Panc1 (cell line): ENCODE measurements around the gene OR6V1. TPM values are rescaled to one million over a fixed set of nuclear protein-coding genes. Genes with fewer than 3 reads are reported as not detected.

Experiments
- ATAC-seq: fragments of 200-7000 bp; cut with Tn5 transposase; 2 replicates; pipeline ENCODE4 v1.9.1; 2020; ENCODE audit warnings: mild to moderate bottlenecking, moderate library complexity
- BruUV-seq: library from RNA; stranded (reverse); fragments of 400-500 nt; replicated peaks from 2 replicates; lab custom pipeline; 2021; lab: Mats Ljungman, UMichigan
- CTCF ChIA-PET: fragments of 300-600 bp; sonication (Branson Sonifier 250); formaldehyde crosslinking; loops from one replicate; lab custom pipeline; 2022; ENCODE audit warnings: antibody characterized with exemption; lab: Charles Lee
- POLR2A ChIA-PET: fragments of 300-600 bp; sonication (Branson Sonifier 250); formaldehyde crosslinking; loops from one replicate; lab custom pipeline; 2022; ENCODE audit warnings: antibody characterized with exemption; lab: Charles Lee
- DNase-seq: peaks from one replicate; pipeline ENCODE4 v3.0.0-alpha.2; 2010; ENCODE audit warnings: low read depth, low spot score
- H3K27ac ChIP-seq: 2 replicates; pipeline ENCODE4 v1.5.1; 2011; ENCODE audit warnings: mild to moderate bottlenecking, low read length, inconsistent platforms
- H3K27me3 ChIP-seq: fragments of 200-500 bp; sonication (Bioruptor generic); 2 replicates; pipeline ENCODE4 v1.6.0; 2014; ENCODE audit warnings: low read length, inconsistent platforms; ENCODE audit not compliant: control insufficient read depth, insufficient read depth
- H3K36me3 ChIP-seq: fragments of 200-500 bp; sonication (Bioruptor generic); 2 replicates; pipeline ENCODE4 v1.5.1; 2014; ENCODE audit warnings: inconsistent platforms, mild to moderate bottlenecking, low read length, moderate library complexity; ENCODE audit not compliant: control insufficient read depth, insufficient read depth
- H3K4me1 ChIP-seq: 2 replicates; pipeline ENCODE4 v1.5.1; 2011; ENCODE audit warnings: inconsistent platforms, mild to moderate bottlenecking, low read length, moderate library complexity; ENCODE audit not compliant: control insufficient read depth, insufficient read depth
- H3K4me3 ChIP-seq, 2 experiments: 2 replicates each; pipeline ENCODE4 v1.5.1; 2011 to 2012; ENCODE audit warnings: low read depth in 2 of 2, low read length in 2 of 2, mild to moderate bottlenecking in 2 of 2, inconsistent platforms in 1 of 2, moderate library complexity in 1 of 2
- H3K9me3 ChIP-seq: fragments of 200-500 bp; sonication (Bioruptor generic); 2 replicates; pipeline ENCODE4 v1.5.1; 2014; ENCODE audit warnings: low read depth, mild to moderate bottlenecking, inconsistent platforms, low read length, moderate library complexity; ENCODE audit not compliant: control insufficient read depth, insufficient read depth
- POLR2AphosphoS5 ChIP-seq: IDR thresholded peaks from 2 replicates; pipeline ENCODE4 v1.6.1; 2012; ENCODE audit warnings: mild to moderate bottlenecking, low read depth, low read length, moderate library complexity
- SIN3A ChIP-seq: IDR thresholded peaks from 2 replicates; pipeline ENCODE4 v1.6.1; 2012; ENCODE audit warnings: low read depth, mild to moderate bottlenecking, low read length, moderate library complexity, borderline replicate concordance; ENCODE audit not compliant: insufficient read depth
- TCF7L2 ChIP-seq: IDR thresholded peaks from 2 replicates; pipeline ENCODE4 v1.6.1; 2011; ENCODE audit warnings: mild to moderate bottlenecking, low read depth, low read length, inconsistent platforms
- in situ Hi-C: cut with HindIII; loops from 2 replicates; pipeline ENCODE4 v1.10.0; 2016; ENCODE audit warnings: low sequenced_read_pairs, low pct_unique_long_range_greater_than_20kb
- intact Hi-C: fragments of 100-400 bp; cut with micrococcal nuclease; formaldehyde crosslinking; loops from one replicate; pipeline ENCODE4 v1.10.0; 2022; ENCODE audit not compliant: unreplicated experiment
- total RNA-seq: library from RNA; stranded (reverse); gene quantifications from one replicate; pipeline ENCODE4 v1.2.1, GENCODE V29; 2021; ENCODE audit not compliant: unreplicated experiment
- TF ChIP-seq, protein P1 (sequence below): fragments of 450-650 bp; IDR thresholded peaks from 2 replicates; pipeline ENCODE4 v1.5.1; 2017; ENCODE audit warnings: mild to moderate bottlenecking
- TF ChIP-seq, protein P2 (sequence below), 2 experiments: IDR thresholded peaks; 2 replicates each; pipeline ENCODE4 v1.6.1; 2011 to 2012; ENCODE audit warnings: low read depth in 2 of 2, control low read depth in 1 of 2, low read length in 1 of 2, mild to moderate bottlenecking in 1 of 2, moderate library complexity in 1 of 2; ENCODE audit not compliant: insufficient read depth in 1 of 2

Gene OR6V1
- total RNA-seq, 1 experiment from 2014 or later: not detected

DNA sequence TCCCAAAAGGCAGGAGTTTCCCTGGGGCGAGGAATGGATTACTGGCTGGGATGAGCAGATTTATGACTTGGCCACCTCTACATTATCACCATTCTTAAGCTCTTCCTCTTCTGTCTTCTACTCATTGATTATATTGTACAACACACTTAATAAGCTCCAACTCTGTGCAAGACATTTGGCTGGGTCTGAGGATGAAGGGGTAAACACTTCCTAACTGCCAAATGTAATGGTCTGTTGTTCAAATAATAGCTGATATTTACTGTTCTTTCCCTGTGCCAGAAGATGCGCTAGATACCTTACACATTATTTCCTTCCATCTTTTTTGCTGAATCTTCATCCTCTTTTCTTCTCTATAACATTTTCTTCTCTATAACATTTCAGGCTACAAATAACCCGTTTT, 11.6 kb downstream of the OR6V1 start:
- TF ChIP-seq, protein P1, sequence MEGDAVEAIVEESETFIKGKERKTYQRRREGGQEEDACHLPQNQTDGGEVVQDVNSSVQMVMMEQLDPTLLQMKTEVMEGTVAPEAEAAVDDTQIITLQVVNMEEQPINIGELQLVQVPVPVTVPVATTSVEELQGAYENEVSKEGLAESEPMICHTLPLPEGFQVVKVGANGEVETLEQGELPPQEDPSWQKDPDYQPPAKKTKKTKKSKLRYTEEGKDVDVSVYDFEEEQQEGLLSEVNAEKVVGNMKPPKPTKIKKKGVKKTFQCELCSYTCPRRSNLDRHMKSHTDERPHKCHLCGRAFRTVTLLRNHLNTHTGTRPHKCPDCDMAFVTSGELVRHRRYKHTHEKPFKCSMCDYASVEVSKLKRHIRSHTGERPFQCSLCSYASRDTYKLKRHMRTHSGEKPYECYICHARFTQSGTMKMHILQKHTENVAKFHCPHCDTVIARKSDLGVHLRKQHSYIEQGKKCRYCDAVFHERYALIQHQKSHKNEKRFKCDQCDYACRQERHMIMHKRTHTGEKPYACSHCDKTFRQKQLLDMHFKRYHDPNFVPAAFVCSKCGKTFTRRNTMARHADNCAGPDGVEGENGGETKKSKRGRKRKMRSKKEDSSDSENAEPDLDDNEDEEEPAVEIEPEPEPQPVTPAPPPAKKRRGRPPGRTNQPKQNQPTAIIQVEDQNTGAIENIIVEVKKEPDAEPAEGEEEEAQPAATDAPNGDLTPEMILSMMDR: no peak
- TF ChIP-seq, protein P2, sequence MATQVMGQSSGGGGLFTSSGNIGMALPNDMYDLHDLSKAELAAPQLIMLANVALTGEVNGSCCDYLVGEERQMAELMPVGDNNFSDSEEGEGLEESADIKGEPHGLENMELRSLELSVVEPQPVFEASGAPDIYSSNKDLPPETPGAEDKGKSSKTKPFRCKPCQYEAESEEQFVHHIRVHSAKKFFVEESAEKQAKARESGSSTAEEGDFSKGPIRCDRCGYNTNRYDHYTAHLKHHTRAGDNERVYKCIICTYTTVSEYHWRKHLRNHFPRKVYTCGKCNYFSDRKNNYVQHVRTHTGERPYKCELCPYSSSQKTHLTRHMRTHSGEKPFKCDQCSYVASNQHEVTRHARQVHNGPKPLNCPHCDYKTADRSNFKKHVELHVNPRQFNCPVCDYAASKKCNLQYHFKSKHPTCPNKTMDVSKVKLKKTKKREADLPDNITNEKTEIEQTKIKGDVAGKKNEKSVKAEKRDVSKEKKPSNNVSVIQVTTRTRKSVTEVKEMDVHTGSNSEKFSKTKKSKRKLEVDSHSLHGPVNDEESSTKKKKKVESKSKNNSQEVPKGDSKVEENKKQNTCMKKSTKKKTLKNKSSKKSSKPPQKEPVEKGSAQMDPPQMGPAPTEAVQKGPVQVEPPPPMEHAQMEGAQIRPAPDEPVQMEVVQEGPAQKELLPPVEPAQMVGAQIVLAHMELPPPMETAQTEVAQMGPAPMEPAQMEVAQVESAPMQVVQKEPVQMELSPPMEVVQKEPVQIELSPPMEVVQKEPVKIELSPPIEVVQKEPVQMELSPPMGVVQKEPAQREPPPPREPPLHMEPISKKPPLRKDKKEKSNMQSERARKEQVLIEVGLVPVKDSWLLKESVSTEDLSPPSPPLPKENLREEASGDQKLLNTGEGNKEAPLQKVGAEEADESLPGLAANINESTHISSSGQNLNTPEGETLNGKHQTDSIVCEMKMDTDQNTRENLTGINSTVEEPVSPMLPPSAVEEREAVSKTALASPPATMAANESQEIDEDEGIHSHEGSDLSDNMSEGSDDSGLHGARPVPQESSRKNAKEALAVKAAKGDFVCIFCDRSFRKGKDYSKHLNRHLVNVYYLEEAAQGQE (IDR thresholded peaks at IDR 0.05; ENCODE audit: insufficient read depth in 1 of 2, low read depth in 2 of 2, low read length in 1 of 2): no peak
- TF ChIP-seq TCF7L2 (no peak), SIN3A (no peak), POLR2AphosphoS5 (no peak)
- DNase-seq: no peak
- ChIA-PET CTCF (no interaction called here), POLR2A (no interaction called here)
- Histone ChIP-seq H3K4me1 (no peaks in the 10 kb centered on the region), H3K36me3 (no peaks in the 10 kb centered on the region), H3K27ac (no peak overlapping the region), H3K9me3 (no peaks in the 10 kb centered on the region), H3K4me3 (no peak overlapping the region), H3K27me3 (no peaks in the 10 kb centered on the region)
- no peak for ATAC-seq
- in situ Hi-C loops (no loop called here), intact Hi-C loops (no loop called here)
- BruUV-seq: no TSS peak

DNA sequence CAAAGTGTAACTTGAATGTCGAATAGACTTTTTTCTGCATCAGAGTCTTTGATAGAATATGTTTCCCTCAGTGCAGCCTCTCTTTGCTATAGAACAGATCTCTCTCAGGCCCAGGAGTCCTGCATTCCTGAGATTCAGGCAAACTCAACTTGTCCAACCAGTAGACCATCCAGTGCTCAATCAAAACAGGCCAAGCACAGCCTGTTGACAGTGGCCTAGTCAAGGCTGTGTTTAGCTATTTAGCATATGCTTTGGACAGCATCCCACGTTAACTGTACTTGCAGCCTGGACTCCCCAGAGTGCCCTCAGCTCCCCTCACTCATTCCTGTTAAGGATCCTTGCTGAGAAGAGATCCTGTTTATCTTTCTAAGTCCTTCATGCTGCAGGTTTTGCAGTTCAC, 16.3 kb downstream of the OR6V1 start:
- CTCF ChIA-PET: no interaction called here
- intact Hi-C loops: no loop called here
- BruUV-seq: no TSS peak
- ATAC-seq: no peak
- no peak for DNase-seq
- no peak overlapping the region for H3K27ac ChIP-seq
- in situ Hi-C loops: no loop called here
- POLR2A ChIA-PET: no interaction called here
- H3K36me3 ChIP-seq: no peaks in the 10 kb centered on the region
- no peaks in the 10 kb centered on the region for H3K9me3 ChIP-seq
- TF ChIP-seq POLR2AphosphoS5 (no peak), SIN3A (no peak), TCF7L2 (no peak)
- TF ChIP-seq, protein P1: no peak
- TF ChIP-seq, protein P2 (IDR thresholded peaks at IDR 0.05; ENCODE audit: insufficient read depth in 1 of 2, low read depth in 2 of 2, low read length in 1 of 2): no peak
- H3K4me3 ChIP-seq: no peak overlapping the region
- no peaks in the 10 kb centered on the region for H3K4me1 ChIP-seq
- H3K27me3 ChIP-seq: no peaks in the 10 kb centered on the region
